SK-N-SH treated with all-trans-retinoic acid at 6 μM for 48 hours (cell line): ENCODE results near the gene LDHD.

Experiments used
- ARNTL ChIP-seq: fragments of 450-650 bp; formaldehyde crosslinking; IDR thresholded peaks from 2 replicates; pipeline ENCODE4 v1.5.0; 2020; ENCODE audit warnings: low read depth, mild to moderate bottlenecking, moderate library complexity, borderline replicate concordance
- CSDC2 ChIP-seq: fragments of 250-450 bp; sonication (Bioruptor Pico); IDR thresholded peaks from 2 replicates; pipeline ENCODE4 v1.5.0; 2020; ENCODE audit warnings: mild to moderate bottlenecking, moderate library complexity
- ESRRG ChIP-seq: fragments of 250-450 bp; sonication (Bioruptor Pico); IDR thresholded peaks from 2 replicates; pipeline ENCODE4 v1.6.1; 2021; ENCODE audit warnings: mild to moderate bottlenecking
- GLIS3 ChIP-seq: fragments of 250-450 bp; sonication (Bioruptor Pico); IDR thresholded peaks from 2 replicates; pipeline ENCODE4 v1.5.0; 2020; ENCODE audit warnings: mild to moderate bottlenecking, moderate library complexity
- OSR1 ChIP-seq: fragments of 250-450 bp; sonication (Bioruptor Pico); IDR thresholded peaks from 2 replicates; pipeline ENCODE4 v1.8.0; 2022; ENCODE audit warnings: moderate library complexity, mild to moderate bottlenecking, inconsistent platforms
- SNAI2 ChIP-seq: fragments of 250-450 bp; sonication (Bioruptor Pico); IDR thresholded peaks from 2 replicates; pipeline ENCODE4 v1.5.0; 2020; ENCODE audit warnings: mild to moderate bottlenecking, moderate library complexity
- TCF4 ChIP-seq: fragments of 250-450 bp; sonication (Bioruptor Pico); IDR thresholded peaks from 2 replicates; pipeline ENCODE4 v1.8.0; 2021; ENCODE audit warnings: mild to moderate bottlenecking, moderate library complexity, borderline replicate concordance
- TOX ChIP-seq: fragments of 250-450 bp; sonication (Bioruptor Pico); IDR thresholded peaks from 2 replicates; pipeline ENCODE4 v1.8.0; 2021; ENCODE audit warnings: mild to moderate bottlenecking, moderate library complexity, borderline replicate concordance
- ZC3H10 ChIP-seq: fragments of 250-450 bp; sonication (Bioruptor Pico); IDR thresholded peaks from 2 replicates; pipeline ENCODE4 v1.5.1; 2021; ENCODE audit warnings: mild to moderate bottlenecking, moderate library complexity
- ZFP3 ChIP-seq: fragments of 250-450 bp; sonication (Bioruptor Pico); IDR thresholded peaks from 2 replicates; pipeline ENCODE4 v1.5.0; 2020; ENCODE audit warnings: mild to moderate bottlenecking, moderate library complexity
- ZNF565 ChIP-seq: fragments of 450-650 bp; formaldehyde crosslinking; conservative IDR thresholded peaks from 2 replicates; pipeline ENCODE4 v1.5.0; 2020; ENCODE audit warnings: low read depth, mild to moderate bottlenecking, moderate library complexity
- TF ChIP-seq, protein P1 (sequence below): fragments of 250-450 bp; sonication (Bioruptor Pico); IDR thresholded peaks from 2 replicates; pipeline ENCODE4 v1.8.0; 2020; ENCODE audit warnings: mild to moderate bottlenecking, moderate library complexity, borderline replicate concordance
- TF ChIP-seq, protein P2 (sequence below): fragments of 250-450 bp; sonication (Bioruptor Pico); IDR thresholded peaks from 2 replicates; pipeline ENCODE4 v1.5.1; 2020; ENCODE audit warnings: low read depth, mild to moderate bottlenecking, moderate library complexity
- TF ChIP-seq, protein P3 (sequence below): fragments of 250-450 bp; sonication (Bioruptor Pico); IDR thresholded peaks from 2 replicates; pipeline ENCODE4 v1.5.1; 2021; ENCODE audit warnings: mild to moderate bottlenecking, moderate library complexity

DNA sequence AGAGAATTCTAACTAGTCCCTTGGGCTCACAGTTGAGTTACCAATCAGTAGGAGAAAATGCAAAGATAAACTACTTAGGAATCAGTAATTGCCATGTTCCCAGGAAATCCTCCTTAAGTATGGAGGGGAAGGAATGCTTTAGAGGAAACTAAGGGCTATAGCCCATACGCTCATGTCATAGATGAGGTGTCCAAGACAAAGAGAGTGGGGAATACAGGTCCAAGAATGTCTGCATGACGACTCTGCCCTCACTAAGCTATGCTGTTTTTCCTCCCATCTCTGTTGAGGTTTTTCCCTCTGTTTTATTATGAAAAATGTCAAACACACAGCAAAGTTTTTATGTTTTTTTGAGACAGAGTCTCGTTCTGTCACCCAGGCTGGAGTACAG, 16.0 kb downstream of the LDHD start:
- TF ChIP-seq CSDC2: no peak
- no peak for TF ChIP-seq GLIS3 (CRISPR knock-in tag)
- TF ChIP-seq, protein P1, sequence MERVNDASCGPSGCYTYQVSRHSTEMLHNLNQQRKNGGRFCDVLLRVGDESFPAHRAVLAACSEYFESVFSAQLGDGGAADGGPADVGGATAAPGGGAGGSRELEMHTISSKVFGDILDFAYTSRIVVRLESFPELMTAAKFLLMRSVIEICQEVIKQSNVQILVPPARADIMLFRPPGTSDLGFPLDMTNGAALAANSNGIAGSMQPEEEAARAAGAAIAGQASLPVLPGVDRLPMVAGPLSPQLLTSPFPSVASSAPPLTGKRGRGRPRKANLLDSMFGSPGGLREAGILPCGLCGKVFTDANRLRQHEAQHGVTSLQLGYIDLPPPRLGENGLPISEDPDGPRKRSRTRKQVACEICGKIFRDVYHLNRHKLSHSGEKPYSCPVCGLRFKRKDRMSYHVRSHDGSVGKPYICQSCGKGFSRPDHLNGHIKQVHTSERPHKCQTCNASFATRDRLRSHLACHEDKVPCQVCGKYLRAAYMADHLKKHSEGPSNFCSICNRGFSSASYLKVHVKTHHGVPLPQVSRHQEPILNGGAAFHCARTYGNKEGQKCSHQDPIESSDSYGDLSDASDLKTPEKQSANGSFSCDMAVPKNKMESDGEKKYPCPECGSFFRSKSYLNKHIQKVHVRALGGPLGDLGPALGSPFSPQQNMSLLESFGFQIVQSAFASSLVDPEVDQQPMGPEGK: no peak
- TF ChIP-seq ESRRG (CRISPR knock-in tag): no peak
- no peak for TF ChIP-seq ZC3H10 (CRISPR knock-in tag)
- TF ChIP-seq ZNF565 (CRISPR knock-in tag): no peak
- TF ChIP-seq ARNTL: no peak
- TF ChIP-seq, protein P2, sequence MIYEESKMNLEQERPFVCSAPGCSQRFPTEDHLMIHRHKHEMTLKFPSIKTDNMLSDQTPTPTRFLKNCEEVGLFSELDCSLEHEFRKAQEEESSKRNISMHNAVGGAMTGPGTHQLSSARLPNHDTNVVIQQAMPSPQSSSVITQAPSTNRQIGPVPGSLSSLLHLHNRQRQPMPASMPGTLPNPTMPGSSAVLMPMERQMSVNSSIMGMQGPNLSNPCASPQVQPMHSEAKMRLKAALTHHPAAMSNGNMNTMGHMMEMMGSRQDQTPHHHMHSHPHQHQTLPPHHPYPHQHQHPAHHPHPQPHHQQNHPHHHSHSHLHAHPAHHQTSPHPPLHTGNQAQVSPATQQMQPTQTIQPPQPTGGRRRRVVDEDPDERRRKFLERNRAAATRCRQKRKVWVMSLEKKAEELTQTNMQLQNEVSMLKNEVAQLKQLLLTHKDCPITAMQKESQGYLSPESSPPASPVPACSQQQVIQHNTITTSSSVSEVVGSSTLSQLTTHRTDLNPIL (CRISPR knock-in tag): no peak
- no peak for TF ChIP-seq SNAI2 (CRISPR knock-in tag)
- no peak for TF ChIP-seq TOX (CRISPR knock-in tag)
- no peak for TF ChIP-seq ZFP3 (CRISPR knock-in tag)
- no peak for TF ChIP-seq OSR1 (CRISPR knock-in tag)
- TF ChIP-seq TCF4: no peak
- TF ChIP-seq, protein P3, sequence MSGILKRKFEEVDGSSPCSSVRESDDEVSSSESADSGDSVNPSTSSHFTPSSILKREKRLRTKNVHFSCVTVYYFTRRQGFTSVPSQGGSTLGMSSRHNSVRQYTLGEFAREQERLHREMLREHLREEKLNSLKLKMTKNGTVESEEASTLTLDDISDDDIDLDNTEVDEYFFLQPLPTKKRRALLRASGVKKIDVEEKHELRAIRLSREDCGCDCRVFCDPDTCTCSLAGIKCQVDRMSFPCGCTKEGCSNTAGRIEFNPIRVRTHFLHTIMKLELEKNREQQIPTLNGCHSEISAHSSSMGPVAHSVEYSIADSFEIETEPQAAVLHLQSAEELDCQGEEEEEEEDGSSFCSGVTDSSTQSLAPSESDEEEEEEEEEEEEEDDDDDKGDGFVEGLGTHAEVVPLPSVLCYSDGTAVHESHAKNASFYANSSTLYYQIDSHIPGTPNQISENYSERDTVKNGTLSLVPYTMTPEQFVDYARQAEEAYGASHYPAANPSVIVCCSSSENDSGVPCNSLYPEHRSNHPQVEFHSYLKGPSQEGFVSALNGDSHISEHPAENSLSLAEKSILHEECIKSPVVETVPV: no peak
